ENCODE measurements around the gene ITGAD.

- TF ChIP-seq CTCF (IDR thresholded peaks at IDR 0.05; ENCODE audit: insufficient read depth, low read depth, low read length) (no peak), EZH2 (IDR thresholded peaks at IDR 0.05; ENCODE audit: insufficient read depth, low read length) (no peak)
Observed at GRCh38 chr16:31473264-31473984, 80.3 kb downstream of the ITGAD start.

Data from astrocyte (in vitro differentiated cells and primary cell).